NCI-H146 treated with DMSO at 0.1 percent for 48 hours (cell line): ENCODE data around the gene MTMR2.
"Not testable (repeated sequence)": the region's sequence is repeated elsewhere in the genome, so short reads cannot be mapped to it uniquely, and the experiment has no call there.

Experiments
- DNase-seq: peaks from one replicate; lab custom pipeline; 2025; ENCODE audit not compliant: unreplicated experiment; lab: John Stamatoyannopoulos, UW

The MTMR2 gene

DNA sequence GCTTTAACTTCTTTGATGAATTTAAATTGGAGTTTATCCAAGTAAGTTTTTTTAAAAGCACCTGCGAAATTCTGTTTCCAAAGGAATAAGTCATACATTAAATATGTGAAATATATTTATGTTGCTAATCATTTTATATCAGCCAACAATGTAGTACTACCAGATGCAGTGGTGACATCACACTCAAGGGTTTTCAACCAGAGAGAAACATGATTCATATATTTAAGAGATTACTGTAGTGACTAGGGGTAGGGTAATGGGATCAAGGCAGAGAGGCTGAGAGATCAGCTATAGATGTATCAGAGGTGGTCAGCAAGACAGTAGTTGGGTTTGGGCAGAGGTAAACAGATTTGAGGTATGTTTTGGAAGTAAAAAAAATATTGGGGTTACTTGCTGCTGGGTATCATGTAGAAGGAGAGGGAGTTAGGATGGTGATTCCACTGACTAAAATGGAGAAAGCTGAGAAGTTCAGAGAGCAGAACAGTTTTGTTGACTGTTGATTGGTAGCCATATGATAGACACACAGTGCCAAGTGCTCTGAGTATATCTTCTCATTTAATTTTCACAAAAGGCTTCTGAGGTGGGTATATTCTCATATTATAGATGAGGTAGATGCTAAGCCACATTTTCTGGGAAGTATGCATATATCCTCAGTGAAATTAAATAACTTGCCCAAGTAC, 94.2 kb downstream of the MTMR2 start:
- DNase-seq = no peak

DNA sequence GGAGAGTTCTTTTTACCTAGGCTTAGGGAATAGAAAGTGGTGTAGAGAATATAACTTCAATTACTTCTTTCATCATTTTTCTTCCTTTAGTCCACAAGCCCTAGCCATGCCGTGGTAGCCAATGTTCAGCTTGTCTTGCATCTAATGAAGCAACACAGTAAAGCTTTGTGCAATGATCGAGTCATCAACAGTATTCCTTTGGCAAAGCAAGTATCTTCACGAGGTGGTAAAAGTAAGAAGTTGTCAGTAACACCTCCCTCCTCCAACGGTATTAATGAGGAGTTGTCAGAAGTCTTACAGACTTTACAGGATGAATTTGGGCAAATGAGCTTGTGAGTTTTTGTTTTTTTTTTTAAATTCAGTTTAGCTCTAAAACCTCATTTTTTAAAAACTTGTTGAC, 96.2 kb downstream of the MTMR2 start:
- no peak for DNase-seq

DNA sequence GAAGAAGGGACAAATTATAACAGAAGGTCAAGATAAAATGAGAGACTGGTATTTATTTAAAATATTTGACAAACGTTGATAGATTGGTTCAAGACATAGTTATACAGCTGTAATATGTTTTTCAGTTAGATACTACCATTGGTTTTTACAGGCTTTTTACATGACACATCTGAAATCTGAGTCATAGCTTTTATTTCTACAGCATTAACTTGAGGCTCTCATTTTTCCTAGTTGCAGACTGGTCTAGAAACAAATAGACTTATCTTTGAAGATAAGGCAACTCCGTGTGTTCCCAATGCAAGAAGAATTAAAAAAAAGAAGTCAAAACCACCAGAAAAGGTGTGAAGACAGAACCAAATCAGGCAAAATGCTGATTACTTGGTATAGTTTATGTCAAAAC, 102.3 kb downstream of the MTMR2 start:
- DNase-seq = no peak

DNA sequence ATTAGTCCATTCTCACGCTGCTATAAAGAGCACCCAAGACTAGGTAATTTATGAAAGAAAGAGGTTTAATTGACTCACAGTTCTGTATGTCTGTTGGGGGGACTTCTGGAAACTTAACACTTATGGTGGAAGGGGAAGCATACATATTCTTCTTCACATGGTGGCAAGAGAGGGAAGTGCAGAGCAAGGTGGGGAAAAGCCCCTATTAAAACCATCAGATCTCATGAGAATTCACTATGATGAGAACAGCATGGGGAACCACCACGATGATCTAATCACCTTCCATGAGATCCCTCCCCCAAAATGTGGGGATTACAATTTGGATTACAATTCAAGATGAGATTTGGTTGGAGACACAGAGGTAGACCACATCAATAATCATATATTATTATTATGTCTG, 107.9 kb downstream of the MTMR2 start:
- no peak for DNase-seq

DNA sequence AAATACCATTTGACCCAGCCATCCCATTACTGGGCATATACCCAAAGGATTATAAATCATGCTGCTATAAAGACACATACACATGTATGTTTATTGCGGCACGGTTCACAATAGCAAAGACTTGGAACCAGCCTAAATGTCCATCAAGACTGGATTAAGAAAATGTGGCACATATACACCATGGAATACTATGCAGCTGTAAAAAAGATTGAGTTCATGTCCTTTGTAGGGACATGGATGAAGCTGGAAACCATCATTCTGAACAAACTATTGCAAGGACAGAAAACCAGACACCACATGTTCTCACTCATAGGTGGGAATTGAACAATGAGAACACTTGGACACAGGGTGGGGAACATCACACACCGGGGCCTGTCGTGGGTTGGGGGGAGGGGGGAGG, 112.9 kb downstream of the MTMR2 start:
- not testable (repeated sequence) for DNase-seq

DNA sequence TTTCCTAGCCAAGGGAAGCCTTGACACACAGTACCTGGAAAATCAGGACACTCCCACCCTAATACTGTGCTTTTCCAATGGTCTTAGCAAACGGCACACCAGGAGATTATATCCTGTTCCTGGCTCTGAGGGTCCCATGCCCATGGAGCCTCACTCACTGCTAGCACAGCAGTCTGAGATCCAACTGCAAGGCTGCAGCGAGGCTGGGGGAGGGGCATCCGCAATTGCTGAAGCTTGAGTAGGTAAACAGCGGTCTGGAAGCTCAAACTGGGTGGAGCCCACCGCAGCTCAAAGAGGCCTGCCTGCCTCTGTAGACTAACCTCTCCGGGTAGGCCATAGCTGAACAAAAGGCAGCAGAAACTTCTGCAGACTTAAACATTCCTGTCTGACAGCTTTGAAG, 117.4 kb downstream of the MTMR2 start:
- not testable (repeated sequence) for DNase-seq

DNA sequence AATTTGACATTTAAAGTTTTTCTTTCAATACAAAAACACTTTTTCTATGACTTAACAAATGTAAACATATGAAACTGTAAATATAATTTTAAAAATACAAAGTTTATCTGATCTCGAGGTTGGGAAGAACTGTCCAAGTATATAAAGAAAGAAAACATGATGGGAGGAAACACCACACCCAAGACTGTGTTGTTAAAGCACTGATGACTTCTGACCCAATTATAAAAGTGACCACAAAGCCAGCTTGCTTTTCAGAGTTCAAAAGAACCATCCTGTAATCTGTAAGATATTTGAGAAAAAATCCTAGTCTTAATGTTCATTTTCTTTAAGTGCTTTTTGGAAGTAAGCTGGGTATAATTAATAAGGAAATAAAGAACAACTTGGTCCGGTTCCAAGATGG, 118.0 kb downstream of the MTMR2 start:
- DNase-seq = no peak

DNA sequence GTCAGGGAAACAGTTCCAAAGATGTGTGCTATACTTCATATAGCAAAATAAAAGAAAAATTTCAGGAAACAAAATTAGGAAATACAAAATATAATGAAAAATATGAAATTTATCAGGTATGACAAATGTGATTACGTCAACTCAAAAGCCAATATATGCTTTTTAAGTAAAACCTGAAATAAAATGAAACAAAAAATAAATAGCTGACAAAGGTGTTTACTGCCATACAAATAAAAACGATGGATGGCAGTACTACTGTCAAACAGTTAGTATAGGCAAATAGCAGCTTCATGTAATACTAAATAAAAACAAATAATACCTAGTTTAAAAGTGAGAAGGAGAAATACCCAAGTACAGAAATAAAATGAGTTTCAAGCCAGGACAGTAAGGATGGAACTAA, 119.9 kb downstream of the MTMR2 start:
- no peak for DNase-seq

DNA sequence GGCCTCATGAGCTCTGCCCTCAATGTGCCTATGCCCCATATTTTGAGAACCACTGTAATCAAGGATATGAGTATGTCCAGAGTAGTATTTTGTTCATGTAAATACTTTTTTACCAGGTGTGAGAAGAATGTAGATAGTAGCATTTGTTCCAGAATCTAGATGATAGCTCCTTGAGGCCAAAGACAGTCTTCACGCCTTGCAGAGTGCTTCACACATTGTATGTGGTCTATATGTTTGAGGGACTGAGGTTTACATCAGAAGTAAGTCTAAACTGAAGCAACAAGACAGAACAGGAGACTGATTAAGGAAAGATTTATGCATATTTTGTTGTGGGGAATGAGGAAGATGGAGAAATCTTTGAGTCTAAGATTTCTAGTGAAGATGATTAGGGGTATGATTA, 121.1 kb downstream of the MTMR2 start:
- no peak for DNase-seq

DNA sequence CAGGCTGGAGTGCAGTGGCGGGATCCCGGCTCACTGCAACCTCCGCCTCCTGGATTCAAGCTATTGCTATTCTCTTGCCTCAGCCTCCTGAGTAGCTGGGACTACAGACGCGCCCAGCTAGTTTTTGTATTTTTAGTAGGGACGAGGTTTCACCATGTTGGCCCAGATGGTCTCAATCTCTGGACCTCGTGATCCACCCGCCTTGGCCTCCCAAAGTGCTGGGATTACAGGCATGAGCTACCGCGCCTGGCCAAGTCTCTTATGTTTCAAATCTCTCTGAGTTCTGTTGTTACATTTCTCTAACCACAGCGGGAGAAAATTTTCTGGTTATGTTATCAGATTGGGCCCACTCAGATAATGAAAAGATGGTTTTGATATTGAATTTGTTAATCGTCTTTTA, 123.5 kb downstream of the MTMR2 start:
- DNase-seq = no peak

DNA sequence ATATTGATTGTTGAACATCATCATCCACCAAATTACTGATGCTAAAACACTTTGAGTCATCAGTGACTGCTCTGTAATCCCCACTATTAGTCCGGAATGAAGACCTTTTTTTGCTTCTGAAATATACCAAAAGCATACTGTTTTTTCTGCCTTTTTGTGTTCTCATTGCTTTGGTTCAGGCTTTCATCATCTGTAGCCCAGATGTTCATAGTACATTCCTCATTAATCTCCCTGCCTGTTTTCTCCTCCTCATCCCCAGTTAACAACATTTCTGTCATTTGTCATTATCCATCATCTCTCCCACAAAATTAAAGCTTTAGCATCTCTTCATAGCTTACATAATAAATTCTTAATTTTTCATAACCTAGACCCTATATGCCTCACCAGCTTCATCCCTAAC, 124.4 kb downstream of the MTMR2 start:
- DNase-seq = no peak

DNA sequence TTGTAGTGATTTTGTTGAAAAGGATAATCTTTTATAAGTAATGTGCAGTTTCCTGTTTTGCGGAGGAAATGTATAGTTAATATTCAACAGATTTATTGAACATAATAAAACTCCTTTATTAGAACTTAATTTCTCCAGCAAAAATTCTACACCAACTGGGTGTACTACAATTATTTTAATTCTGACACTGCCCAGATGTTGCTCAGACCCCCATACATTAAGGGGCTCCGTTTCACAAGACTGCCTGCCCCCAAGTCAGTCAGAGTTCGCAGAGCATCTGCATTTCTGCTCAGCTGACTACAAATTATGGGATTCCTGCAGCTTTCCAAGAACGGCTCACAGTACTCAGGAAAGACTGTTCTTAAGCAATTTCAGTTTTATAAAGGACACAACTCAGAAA, 127.4 kb downstream of the MTMR2 start:
- DNase-seq = peak; percentile 33

DNA sequence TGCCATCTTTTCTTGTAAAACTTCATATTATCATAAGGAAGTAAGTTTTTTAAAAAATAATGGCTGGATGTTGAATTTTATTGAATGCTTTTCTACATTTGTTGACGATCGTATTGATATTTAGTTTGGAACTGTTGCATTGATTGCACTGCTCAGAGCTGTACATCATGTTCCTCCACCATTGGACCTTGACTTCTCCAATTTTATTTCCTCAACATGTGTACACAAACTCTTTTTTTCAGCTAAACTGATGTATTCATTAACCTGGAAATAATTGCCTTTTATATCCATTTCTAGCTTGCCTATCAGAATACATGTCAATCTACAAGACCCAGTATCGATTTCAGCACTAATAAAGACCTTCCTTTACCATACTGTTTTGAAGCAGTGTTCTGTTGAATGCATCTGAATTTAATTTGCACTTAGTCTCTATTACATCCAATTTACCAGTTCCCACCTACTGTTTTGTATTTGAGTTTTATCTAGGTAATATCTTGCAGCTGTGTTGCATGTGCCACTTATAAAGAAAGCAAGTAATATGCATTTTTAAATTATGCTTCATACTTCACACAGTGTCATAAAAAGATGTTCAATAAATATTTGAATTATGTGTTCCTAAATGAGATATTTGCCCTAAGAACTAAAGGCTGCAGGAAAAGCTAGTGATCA, 128.1 kb downstream of the MTMR2 start:
- DNase-seq = peak; percentile 100

DNA sequence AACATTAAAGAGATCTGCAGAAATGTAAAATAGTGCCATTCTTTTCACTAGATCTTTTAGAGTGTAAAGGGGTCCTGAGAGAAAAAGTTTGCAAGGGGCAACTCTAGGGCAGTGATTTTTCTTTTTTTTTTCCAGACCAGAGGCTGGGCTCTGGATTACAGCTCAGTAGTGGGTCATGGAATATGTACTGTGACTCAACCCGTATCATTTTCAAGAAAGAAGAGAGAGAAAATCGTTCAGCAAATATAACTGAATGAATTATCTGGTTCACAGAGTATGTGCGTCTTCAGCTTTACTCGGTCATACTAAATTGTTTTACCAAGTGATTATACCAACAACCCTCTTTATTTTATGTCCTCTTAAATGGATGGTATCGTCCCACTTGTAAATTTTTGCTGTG, 129.8 kb downstream of the MTMR2 start:
- peak; percentile 66 for DNase-seq

DNA sequence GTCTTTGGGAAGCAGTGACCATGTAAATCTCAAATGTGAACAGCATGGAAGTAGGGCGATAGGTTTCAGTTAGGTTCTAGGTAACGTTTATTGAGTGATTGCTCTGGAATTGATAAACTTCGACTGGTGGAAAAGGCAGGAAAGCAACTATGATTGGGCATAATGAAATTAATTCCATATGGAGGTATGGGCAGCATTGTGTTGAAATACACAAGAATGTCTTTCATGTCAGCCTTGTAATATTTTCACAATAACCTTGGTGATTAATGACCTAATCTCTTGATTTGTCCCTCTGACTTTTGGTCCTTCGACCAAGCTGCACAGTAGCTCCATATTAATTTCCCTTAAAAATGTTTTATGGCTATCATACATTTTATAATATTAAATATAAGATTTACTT, 130.8 kb downstream of the MTMR2 start:
- DNase-seq = no peak

DNA sequence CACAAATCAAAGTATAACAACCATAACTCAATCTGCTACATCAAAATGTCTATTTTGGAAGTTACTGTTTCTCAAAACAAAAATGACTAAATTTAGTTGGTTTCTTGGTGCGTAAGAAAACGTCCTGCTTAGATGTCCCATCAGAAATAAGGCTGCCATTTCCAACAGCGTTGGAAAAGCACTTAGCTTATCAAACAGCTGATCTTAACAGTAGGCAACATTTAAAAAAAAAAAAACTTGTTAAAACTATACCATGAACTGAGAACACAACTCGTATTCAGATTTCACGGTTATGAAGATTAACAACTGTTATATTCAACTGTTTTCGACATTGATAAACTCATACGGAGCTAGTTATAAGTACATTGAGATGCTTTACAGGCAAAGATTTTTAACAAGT, 131.2 kb downstream of the MTMR2 start:
- DNase-seq = no peak

DNA sequence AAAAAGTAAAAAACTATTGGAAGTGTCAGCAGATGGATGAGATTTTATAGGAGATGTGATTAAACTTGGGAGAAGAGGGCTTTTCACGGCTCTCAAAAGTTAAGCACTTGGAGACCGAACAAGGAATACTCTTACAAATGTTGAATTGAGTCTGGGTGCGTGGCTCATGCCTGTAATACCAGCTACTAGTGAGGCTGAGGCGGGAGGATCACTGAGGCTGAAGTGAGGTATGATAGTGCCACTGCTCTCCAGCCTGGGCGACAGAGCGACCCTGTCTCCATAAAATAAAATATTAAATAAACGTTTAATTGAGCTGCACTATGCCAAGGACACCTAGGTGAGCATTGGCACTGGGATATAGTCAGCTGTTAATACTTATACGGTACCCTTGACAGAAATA, 131.7 kb downstream of the MTMR2 start:
- DNase-seq = no peak

DNA sequence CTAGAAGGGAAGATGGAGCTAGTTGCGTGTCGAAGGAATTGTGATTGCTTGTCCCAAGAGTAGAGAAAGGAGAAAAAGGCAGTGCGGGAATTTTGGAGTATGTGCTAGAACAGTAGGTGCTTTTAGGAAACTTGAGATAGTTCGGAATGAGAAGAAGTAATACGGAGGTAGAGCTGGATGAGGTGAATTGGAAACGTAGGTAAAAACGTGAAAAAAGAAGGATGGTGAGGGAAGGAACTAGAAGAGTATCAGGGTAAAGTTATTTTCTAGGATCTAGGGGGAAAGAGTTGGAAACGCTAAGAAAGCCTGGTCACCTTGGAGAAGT, 132.2 kb downstream of the MTMR2 start:
- no peak for DNase-seq

DNA sequence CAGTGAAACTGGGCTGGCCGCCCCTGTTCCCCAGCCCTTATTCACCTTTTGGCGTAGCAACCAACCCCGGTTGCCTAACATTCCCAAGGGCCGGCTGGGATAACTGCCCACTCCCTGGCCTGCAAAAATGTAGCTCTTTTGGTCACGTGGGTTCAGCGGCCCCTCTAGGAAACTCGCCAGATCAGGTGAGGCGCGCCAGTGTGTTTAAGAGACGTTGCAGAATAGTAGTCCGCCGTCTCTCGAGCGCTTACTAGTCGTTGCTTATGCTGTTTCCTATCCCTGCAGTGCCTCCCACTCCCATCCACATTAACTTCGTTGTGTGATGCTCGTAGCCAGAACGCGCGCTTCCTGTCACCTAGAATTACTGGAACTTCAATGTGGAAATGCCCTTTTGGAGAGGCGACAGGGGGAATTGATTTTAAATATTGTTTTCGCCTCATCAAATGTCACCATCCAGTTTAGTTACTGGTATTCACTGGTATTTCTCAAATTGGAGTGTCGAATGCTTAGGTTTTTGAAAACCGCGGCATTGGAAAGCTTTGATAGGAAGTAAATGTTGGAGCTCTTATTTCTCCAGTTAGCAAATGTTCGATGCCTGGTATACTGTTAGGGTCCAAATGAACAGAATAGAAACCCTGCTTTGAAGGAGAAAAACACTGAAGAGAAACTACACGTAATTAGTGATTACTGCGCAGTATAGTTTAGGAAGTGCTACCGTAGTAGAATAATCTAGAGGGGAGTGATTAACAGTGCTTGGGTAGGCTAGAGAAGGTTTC, 132.8 kb downstream of the MTMR2 start:
- peak; percentile 89 for DNase-seq

DNA sequence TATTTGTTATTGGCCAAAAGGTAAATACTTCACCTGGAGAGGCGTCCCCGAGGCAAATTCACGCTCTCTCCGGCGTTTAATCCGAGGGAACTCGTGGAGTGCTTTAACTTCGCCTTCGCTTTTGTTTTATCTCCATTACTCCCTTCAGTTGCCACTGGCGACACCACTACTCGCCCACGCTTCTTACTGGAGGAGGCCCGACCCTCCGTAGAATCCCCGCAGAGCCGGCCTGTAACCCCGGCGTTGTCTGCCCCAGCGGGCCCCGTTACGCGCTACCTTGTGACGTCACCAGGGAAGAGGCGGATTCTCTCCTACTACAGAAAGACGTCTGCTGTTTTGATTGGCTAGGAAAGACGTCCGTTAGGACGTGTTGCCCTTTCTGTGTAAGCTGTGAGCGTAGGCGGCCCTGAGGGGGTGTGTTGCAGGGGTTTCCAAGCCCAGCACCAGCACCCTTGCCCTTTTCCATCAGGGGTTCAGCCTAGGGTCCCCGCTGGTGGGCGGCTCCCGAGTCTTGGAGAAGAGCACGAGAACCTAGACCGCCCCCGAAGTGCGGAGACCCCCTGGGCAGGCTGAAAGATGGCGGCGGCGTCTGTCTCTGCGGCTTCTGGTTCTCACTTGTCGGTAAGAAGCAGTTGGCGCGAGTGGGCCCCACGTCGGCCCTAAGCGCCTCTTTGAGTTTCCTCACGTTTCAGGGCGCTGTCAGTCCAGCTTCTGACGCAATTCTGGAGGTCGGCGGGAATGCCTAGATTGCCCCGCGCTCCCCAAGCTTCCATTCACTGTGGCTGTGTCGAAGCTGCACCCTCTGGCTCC, 133.6 kb downstream of the MTMR2 start, which contains the start of gene CEP57:
Gene CEP57 (plus strand): TSS at position 376 of the 810 bp plus-strand sequence. CDS start 201 bp downstream, at position 577.
- peak; percentile 97 for DNase-seq

DNA sequence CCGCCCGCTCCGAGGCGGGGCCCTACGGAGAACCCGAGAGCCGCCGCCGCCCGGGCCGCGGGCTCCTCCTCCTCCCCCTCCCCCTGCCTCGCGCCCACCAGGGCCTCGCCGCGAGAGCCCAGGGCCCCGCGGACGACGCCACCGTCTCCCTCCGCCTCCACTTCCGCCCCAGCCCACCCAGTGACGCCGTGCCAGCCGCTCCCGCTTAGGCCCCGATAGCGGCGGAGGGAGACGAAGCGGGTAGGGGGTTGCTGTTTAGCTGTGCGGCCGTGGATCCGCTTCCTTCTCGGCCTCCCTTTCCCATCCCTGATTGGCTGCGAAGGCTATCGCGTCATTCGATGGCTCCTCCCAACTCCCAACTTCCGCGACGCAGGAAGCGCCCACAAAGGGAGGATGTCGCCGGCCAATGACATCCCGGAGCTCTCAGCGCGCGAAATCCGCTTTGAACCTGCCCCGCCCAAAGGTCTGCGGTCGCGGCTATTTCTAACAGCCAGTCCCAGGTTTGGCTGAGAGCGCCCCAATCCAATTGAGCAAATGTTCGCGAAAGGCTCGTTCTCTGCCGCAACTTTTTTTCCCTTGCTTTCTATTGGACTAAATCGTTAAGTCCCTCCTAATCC, 134.3 kb downstream of the MTMR2 start, which contains the start of gene FAM76B:
Gene FAM76B (minus strand): TSS at position 277 of the 617 bp plus-strand sequence. CDS start 304 bp downstream, outside the sequence.
- peak; percentile 98 for DNase-seq
